NCI-H345 treated with DMSO at 0.1 percent for 48 hours (cell line): ENCODE measurements around the gene UGT1A10.
"Not testable (repeated sequence)": the region's sequence is repeated elsewhere in the genome, so short reads cannot be mapped to it uniquely, and the experiment has no call there.

Experiments used
- DNase-seq: peaks from one replicate; lab custom pipeline; 2025; ENCODE audit not compliant: unreplicated experiment; lab: John Stamatoyannopoulos, UW

Gene UGT1A10

DNA sequence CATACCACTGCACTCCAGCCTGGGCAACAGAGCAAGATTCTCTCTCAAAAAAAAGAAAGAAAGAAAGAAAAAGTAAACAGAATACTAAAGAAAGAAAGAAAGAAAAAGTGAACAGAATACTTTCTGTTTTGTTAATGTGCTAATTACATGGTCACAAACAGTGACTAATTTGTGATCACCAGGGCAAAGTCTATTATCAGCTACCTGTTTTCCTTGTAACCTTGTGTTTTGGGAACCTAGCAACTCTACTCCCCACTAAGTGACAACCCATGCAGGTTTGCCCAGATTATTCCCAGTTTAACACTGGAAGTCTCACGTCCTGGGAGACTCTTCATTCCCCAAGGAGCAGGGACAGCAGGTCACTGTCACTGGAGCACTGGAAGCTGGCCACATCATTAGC, 18.8 kb downstream of the UGT1A10 start:
- DNase-seq: no peak

DNA sequence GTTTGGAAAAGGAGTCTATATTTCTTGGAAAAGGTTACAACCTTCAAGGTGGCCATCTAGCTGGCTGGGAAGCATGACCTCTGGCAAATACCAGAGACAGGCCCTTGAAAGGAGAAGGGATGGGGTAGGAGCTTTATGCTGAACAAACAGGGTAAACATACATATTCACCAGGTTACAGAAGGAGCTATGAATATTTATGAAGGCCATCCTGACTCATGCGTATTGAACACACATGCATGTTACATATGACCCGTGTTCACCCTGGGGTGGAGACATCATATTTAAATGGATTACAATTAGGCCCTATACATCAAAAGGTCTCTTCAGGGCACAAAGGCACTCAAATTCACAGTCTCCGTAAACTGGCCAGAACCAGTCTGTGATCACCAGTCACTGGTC, 19.7 kb downstream of the UGT1A10 start:
- not testable (repeated sequence) for DNase-seq

DNA sequence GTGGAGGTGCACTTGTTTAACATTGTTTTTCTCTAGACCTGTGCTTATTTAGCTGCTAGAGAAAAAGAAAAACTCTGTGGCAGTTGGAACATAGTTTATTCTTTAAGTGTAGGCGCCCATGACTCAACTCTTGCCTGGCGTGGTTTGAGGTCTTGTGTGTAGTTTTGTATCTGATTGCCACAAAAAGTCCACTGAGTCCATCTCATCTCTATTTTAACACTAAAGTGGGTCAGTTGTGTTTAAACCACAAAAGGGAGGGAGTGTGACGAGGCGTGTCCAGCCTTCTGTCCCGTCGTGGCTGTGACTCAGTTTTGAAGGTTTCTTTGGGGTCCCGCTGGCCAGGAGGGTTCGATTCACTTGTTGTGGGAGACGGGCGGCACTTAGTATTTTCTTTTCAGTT, 20.2 kb downstream of the UGT1A10 start:
- DNase-seq: no peak

DNA sequence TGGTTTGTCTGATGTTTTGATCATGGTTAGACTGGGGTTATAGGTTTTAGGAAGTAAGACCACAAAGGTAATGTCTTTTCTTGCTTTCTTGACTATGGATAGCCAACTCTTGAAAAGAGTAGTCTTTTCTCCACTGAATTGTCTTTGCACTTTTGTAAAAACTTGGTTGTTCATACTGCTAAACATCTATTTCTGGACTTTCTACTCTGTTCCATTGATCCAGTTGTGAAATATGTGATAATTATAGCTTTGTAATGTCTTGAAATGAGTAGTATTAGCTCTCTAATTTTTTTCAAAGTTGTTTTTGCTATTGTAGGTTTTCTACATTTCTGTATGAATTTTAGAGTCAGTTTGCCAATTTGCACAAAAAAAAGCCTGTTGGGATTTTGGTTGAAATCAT, 22.4 kb downstream of the UGT1A10 start:
- no peak for DNase-seq

DNA sequence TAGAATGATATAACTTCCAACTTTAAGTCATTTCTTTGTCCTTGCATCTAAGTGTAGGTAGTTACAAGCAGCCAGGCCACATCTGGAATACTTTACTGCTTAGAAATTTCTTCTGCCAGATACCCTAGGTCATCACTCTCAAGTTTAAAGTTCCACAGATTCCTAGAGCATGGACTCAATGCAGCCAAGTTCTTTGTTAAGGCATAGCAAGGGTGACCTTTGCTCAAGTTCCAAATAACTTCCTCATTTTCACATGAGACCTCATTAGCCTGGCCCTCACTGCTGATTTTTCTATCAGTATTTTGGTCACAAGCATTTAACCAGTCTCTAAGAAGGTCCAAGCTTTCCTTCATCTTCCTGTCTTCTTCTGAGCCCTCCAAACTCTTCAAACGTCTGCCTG, 27.7 kb downstream of the UGT1A10 start:
- DNase-seq: no peak

DNA sequence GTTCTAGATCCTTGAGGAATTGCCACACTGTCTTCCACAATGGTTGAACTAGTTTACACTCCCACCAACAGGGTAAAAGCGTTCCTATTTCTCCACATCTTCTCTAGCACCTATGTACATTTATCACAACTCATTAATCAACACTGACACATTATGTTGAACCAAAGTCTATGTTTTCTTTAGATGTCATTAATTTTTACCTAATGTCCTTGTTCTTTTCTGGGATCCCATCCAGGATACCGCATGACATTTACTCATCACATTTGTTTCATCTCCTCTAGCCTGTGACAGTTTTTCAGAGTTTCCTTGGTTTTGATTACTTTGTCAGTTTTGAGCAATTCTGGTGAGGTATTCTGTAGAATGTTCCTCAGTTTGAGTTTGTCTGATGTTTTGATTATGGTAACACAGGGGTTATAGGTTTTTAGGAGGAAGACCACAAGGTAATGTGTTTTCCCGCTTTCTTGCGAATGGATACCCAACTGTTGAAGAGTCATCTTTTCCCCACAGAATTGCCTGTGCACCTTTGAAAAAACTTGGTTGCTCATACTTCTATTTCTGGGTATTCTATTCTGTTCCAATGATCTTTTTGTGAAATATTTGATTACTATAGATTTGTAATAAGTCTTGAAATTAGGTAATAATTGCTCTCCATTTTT, 32.5 kb downstream of the UGT1A10 start:
- no peak for DNase-seq

DNA sequence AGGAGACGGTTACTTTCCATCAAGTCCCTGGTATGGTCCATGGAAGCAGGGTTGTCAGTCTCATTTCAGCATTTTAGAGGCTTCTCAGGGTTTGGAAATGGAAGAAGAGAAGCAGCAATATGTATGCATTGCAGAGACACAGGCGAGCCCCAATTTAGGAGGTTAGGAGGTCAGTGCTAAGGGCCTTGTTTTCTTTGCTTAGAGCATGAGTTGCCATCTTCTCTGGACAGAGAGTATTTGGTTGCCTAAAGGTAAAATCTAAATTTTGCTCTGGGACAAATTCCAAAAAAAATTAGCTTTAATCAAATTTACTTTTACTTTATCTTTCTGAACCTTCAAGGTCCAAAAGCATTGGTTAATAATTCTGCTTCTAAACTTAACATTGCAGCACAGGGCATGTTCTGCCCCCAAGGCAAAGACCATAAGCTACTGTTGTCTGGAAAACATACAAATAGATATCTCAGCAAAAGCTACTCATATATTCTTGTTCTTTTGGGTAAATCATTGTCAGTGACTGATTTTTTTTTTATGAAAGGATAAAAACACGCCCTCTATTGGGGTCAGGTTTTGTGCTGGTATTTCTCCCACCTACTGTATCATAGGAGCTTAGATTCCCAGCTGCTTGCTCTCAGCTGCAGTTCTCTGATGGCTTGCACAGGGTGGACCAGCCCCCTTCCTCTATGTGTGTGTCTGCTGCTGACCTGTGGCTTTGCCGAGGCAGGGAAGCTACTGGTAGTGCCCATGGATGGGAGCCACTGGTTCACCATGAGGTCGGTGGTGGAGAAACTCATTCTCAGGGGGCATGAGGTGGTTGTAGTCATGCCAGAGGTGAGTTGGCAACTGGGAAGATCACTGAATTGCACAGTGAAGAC, 35.3 kb downstream of the UGT1A10 start, which contains the start of gene UGT1A9:
TSS of gene UGT1A9 (plus strand) at position 609 of the 872 bp plus-strand sequence. CDS start at position 646, 37 bp downstream.
- no peak for DNase-seq

DNA sequence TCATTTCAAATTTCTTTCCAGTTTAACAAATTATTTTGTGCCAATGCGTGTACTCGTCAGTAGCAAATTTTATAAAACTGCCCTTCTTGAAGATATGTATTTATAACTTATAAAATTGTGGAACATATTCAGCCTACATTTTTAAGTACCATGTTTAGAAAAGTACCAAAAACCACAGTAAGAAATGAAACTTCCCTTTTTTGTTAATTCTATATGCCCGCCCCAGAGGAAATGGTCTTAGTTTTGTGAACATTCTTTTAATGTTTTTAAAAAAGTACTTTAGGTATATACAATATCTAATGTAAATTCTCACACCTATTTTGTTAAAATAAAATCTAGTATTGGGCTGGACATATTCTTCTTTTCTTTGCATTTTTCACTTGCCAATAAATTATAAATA, 36.6 kb downstream of the UGT1A10 start:
- no peak for DNase-seq

DNA sequence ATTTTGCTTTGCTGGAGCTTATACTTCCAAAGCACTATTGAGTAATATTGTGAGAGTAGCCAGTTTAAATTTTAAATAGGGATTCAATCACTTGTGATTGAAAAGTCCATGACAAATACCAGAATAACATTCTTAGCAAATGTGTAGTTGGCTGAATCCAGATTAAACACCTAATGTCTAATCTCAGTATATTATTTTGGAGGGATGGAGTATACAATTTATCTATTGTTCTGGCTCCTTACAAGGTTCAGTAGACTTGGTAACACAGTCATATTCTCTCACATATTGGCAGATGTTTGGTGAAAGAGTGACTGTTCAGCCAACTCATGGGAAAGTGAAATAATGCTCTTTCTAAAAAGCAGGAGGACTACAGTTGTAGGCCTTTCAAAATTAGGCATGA, 37.6 kb downstream of the UGT1A10 start:
- no peak for DNase-seq

DNA sequence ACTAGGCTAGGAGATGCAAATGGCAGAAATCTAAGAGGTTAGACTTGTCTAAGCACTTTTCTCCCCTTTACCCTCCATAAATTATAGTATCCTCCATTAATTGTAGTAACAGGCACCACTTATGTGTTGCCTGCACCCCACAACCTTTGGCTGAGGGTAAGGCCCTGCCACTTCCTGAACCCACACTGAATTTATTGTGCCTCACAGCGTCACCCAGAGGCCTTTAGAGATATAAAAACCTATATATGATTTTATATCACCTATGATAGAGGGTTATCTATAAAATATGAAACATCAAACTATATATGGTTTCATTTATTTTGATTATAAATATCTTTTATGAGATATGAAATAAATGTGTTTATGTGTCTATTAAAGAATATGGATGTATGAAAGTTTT, 38.1 kb downstream of the UGT1A10 start:
- DNase-seq: no peak

DNA sequence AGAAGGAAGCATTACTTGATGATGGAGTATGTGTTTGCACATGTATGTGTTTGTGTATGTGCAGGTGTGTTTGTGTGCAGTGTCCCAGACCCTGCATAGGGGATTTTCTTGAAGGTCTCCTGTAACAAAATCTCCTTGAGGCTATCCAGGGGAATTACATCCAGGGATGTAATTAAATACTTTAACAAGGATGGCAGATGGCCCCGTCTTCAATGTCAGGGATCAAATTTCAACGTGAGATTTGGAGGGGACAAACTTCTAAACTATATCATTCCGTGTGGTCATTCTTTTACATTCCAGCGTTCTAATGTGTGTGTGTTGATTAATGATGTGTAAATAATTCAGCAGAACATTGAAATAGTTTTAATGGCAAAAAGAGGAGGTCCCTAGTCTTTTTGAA, 38.7 kb downstream of the UGT1A10 start:
- no peak for DNase-seq

DNA sequence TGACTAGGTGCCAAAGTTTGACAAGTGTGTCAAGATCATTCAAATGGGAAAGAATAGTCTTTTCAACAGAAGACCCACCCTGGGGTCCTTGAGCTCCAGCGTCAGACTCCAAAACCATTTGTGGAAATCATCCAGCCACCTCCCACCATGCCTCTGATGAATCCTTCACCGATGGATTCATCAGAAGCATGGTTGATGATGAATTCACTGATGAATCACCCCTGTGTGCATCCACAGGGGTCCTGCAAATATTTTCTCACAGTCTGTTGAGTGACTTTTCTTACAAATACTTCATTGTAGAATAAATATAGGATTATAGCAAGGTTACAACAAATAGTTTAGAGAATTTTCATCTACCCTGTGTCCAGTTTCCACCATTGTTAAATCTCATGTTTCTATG, 39.8 kb downstream of the UGT1A10 start:
- no peak for DNase-seq

DNA sequence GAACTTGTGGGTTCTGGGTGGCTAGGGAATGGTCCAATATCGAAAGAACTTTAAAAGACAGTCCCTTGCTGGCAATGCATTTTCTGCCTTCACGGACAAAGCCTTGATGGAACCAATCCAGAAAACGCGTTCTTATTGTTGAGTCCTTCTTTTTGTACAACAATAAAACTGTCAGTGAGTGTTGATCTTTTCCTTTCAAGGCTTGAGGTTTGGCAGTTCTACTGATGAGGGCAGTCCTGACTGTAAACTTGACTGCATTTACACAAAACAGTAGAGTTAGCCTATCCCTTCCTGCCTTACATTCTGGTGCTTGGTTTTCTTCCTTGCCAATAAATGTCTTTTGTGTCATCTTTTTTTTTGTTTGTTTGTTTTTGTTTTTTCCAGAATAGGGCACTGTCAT, 42.9 kb downstream of the UGT1A10 start:
- DNase-seq: no peak

DNA sequence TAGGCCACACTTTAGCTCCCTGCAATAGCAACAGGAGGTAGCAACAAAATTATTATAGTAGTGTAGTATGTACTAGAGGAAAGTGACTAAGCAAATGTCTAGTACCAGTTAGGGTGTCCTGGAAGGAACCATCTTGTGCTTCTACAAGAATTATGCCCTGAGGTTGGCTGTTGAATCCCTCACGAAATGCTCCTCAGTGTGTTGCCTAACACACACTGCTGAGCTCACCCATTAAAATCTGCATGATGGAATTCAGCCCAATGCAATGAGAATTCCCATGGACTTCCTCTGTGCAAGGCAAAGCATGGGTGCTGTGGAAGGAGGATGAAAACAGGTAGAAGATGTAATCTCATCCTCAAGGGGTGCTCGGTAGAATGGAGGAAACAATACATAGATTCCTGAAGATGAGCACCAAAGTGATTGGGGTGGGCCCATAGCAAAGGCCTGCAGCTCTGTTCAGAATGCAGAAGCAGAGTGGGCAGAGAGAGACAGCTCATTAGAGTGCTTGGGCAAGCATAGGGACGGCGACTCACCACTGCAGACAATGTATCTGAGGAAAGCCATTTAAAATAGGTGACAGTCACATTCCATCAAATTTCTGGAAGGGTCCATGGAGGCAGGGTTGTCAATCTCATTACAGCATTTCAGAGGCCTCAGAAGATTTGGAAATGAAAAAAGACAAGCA, 44.3 kb downstream of the UGT1A10 start:
- no peak for DNase-seq

DNA sequence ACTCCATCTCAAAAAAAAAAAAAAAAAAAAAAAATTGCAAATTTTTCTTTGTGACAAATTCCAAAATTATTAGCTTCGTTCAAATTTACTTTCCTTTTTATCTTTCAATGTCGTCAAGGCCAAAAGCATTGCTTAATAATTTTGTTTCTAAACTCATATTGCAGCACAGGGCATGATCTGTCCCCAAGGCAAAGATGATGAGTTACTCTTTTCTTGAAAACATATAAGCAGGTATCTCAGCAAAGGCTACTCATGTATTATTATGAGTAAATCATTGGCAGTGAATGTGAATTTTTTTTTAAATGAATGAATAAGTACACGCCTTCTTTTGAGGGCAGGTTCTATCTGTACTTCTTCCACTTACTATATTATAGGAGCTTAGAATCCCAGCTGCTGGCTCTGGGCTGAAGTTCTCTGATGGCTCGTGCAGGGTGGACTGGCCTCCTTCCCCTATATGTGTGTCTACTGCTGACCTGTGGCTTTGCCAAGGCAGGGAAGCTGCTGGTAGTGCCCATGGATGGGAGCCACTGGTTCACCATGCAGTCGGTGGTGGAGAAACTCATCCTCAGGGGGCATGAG, 45.4 kb downstream of the UGT1A10 start, which contains the start of gene UGT1A7:
TSS of gene UGT1A7 (plus strand) at position 381 of the 579 bp plus-strand sequence. CDS start at position 418, 37 bp downstream.
- no peak for DNase-seq

DNA sequence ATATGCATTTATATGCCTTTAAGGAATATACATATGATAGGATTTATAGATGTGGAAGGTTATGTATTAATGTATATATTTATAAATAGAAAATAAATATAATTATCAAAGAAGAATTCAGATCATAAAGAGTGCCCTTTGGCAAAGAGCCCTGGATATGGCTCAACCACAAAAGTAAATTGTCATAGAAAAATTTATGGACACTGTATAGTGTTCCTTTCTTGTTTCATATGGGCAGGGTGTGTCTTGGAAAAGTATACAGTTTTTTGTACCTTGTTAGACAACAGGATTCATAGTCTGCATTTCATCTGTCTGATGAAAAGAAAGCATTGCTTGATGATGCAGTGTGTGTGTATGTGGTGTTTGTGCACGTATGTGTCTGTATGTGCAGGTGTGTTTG, 48.4 kb downstream of the UGT1A10 start:
- no peak for DNase-seq

DNA sequence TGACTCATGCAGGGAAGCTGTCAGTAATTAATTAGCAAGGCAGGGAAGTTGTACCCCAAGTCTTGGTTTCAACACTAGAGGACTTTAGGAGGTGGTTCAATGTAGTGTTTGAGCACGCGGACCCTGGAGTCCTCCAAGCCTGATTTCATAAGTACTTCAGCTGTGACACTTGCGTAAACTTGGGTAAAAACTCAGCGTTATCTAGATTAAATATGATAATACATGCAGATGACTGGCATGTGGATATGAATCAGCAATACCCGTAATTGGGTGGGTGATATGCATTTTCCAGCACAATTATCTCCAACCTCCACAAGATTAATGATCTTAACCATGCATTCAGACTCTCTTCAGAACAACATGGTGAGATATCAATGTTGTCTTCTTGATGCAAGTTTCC, 50.7 kb downstream of the UGT1A10 start:
- DNase-seq: no peak

DNA sequence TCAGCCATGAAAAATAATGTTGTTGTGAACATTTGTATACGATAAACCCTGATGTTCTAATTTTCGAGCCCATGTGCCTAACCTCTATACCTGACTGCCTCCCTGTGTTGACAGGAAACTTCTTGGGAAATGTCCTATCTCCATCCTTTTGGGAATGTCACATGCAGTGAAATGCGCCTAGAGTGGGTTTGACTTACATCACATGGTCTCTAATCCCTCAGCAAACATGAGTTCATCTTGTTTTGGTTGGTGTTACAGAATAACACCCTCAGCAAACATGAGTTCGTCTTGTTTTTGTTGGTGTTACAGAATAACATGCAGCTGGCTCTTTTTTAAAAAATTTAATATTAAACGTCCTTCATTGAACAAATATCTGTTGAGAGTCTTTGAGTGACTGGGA, 52.1 kb downstream of the UGT1A10 start:
- DNase-seq: no peak

DNA sequence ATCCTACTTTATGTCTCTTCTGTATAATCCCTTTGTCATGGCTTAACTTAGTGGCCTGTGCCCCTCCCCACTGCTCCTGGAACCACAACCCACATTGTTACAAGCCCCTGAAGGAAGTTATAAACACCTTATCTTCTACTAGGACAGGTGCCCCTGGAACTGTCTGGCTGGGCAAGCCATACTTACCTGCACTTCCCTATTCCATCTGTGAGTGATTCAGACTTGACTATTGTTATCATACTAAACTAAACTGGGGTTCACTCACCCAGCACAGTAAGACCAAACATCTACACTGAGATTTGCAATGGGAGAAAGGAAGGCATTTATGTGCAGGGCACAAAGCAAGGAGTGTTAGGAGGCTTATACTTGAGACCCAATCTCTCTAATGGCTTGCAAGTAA, 52.8 kb downstream of the UGT1A10 start:
- no peak for DNase-seq

DNA sequence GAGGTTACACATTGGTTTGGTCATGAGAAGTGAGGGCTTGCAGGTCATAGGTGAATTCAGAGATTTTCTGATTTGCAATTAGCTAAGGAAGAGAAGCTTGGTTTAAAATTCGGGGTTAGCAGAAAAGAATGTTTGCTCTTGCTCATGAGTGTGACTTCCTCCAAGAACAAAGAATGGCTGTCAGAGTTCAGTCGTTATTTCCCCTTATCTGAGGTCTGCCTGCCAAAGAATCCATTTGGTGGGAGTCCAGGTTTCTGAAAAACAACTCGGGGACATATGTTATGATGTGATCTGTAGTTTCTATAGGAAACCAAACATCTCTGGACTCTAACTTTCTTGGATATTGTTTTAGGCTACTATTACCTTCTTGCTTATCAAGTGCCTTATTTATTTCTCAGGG, 53.3 kb downstream of the UGT1A10 start:
- DNase-seq: no peak

DNA sequence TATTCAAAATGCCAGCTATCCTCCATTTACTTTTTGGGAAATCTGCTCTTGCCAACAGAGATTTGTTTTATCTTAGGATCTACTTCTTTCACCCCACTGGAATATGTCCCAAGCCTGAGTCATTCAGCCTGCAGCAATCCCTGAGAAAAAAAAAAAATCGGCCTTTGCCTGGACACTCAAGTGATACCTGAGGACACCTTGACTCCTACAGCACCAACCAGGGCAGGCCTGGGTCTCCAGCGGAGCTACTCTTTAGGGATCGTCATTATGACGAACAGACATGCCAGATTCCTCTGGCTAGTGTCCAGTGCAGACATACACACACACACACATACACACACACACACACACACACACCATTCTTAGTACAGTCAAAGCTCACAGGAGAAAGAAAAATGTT, 54.2 kb downstream of the UGT1A10 start:
- no peak for DNase-seq
